OCI-LY1 (cell line): ENCODE results near the gene KDM7A.

ENCODE experiments used
- H2AFZ ChIP-seq: fragments of 200-600 bp; sonication (generic), shearing (Covaris generic); 2 replicates; pipeline ENCODE4 v1.6.0; 2014; ENCODE audit warnings: antibody characterized with exemption, mild to moderate bottlenecking, low read length
- H3F3A ChIP-seq: fragments of 200-600 bp; sonication (generic), shearing (Covaris generic); 2 replicates; pipeline ENCODE4 v1.6.0; 2014; ENCODE audit warnings: mild to moderate bottlenecking, antibody characterized with exemption, low read length, moderate library complexity; ENCODE audit not compliant: insufficient read depth
- H3K27ac ChIP-seq: fragments of 200-600 bp; sonication (generic); 2 replicates; pipeline ENCODE4 v1.5.1; 2014; ENCODE audit warnings: low read length, mixed run types, mild to moderate bottlenecking, low read depth; ENCODE audit not compliant: poor library complexity, severe bottlenecking
- H3K27me3 ChIP-seq: fragments of 200-600 bp; sonication (generic); 2 replicates; pipeline ENCODE4 v1.6.0; 2014; ENCODE audit warnings: antibody characterized with exemption, mild to moderate bottlenecking, low read length, moderate library complexity; ENCODE audit not compliant: insufficient read depth
- H3K36me3 ChIP-seq: fragments of 200-600 bp; sonication (generic); 2 replicates; pipeline ENCODE4 v1.6.1; 2014; ENCODE audit warnings: mild to moderate bottlenecking, antibody characterized with exemption, low read length, moderate library complexity, mixed read lengths; ENCODE audit not compliant: insufficient read depth
- H3K4me1 ChIP-seq: fragments of 200-600 bp; sonication (generic); 2 replicates; pipeline ENCODE4 v1.5.1; 2014; ENCODE audit warnings: mild to moderate bottlenecking, low read length, moderate library complexity; ENCODE audit not compliant: insufficient read depth, severe bottlenecking
- H3K4me2 ChIP-seq: fragments of 200-600 bp; sonication (generic), shearing (Covaris generic); 2 replicates; pipeline ENCODE4 v1.6.1; 2014; ENCODE audit warnings: low read length
- H3K4me3 ChIP-seq: fragments of 200-600 bp; sonication (generic); 2 replicates; pipeline ENCODE4 v1.5.1; 2014; ENCODE audit warnings: low read length, low read depth, mild to moderate bottlenecking, mixed read lengths; ENCODE audit not compliant: poor library complexity, severe bottlenecking
- H3K79me2 ChIP-seq: fragments of 200-600 bp; shearing (Covaris generic); 2 replicates; pipeline ENCODE4 v1.6.1; 2016; ENCODE audit warnings: mixed run types, low read length, mixed read lengths; ENCODE audit not compliant: insufficient read depth
- H3K9ac ChIP-seq: fragments of 200-600 bp; sonication (generic), shearing (Covaris generic); 2 replicates; pipeline ENCODE4 v1.6.1; 2014; ENCODE audit warnings: mild to moderate bottlenecking, low read length, mixed read lengths
- H3K9me2 ChIP-seq: fragments of 200-600 bp; sonication (generic), shearing (Covaris generic); 2 replicates; pipeline ENCODE4 v1.6.1; 2014; ENCODE audit warnings: low read depth, mild to moderate bottlenecking, low read length, mixed read lengths
- H3K9me3 ChIP-seq: fragments of 200-600 bp; shearing (Covaris generic); 2 replicates; pipeline ENCODE4 v1.6.1; 2014; ENCODE audit warnings: low read length, mixed read lengths
- H4K20me1 ChIP-seq: fragments of 200-600 bp; sonication (generic), shearing (Covaris generic); 2 replicates; pipeline ENCODE4 v1.6.0; 2016; ENCODE audit warnings: mild to moderate bottlenecking, low read length; ENCODE audit not compliant: insufficient read depth
- EZH2 ChIP-seq: fragments of 200-600 bp; sonication (generic), shearing (Covaris generic); IDR thresholded peaks from 2 replicates; pipeline ENCODE4 v1.8.0; 2017; ENCODE audit warnings: borderline replicate concordance, mixed run types, mild to moderate bottlenecking, antibody characterized with exemption, low read length, moderate library complexity, mixed read lengths
- TF ChIP-seq, protein P1 (sequence below): fragments of 200-600 bp; sonication (generic), shearing (Covaris generic); IDR thresholded peaks from 2 replicates; pipeline ENCODE4 v1.5.1; 2017; ENCODE audit warnings: mild to moderate bottlenecking, antibody characterized with exemption, low read length, moderate library complexity, mixed read lengths

Gene KDM7A

DNA sequence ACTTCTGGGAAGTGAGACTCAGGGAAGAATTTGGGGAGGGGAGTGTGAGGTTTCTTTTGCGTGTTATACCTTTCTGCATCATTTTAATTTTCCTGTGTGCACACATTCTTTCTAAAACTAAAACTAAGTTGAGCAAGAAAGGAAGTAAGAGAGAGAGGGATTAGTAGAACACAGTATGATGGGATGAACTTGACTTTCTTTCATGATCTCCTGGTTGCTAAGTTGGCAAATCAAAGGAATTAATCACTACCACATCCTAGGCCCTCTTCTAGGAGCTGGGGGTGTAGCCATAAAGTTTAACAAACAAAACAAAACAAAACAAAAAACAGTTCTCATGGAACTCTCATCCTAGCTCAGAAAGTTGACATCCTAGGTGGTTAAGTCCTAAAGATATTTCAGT, 19.1 kb upstream of the KDM7A start:
- Histone ChIP-seq H3K79me2 (no peaks in the 10 kb centered on the region), H3K27ac (no peak overlapping the region), H4K20me1 (no peaks in the 10 kb centered on the region), H3K9me2 (no peaks in the 10 kb centered on the region), H3K9me3 (no peaks in the 10 kb centered on the region), H3F3A (no peaks in the 10 kb centered on the region), H3K4me2 (no peak overlapping the region), H3K27me3 (peaks cover 6% of the 10 kb centered on the region; the same call in 1 of the 2 replicates), H3K4me3 (no peak overlapping the region), H3K4me1 (no peaks in the 10 kb centered on the region), H3K9ac (no peak overlapping the region), H3K36me3 (no peaks in the 10 kb centered on the region), H2AFZ (no peak overlapping the region)
- TF ChIP-seq EZH2, result no peak
- TF ChIP-seq, protein P1, sequence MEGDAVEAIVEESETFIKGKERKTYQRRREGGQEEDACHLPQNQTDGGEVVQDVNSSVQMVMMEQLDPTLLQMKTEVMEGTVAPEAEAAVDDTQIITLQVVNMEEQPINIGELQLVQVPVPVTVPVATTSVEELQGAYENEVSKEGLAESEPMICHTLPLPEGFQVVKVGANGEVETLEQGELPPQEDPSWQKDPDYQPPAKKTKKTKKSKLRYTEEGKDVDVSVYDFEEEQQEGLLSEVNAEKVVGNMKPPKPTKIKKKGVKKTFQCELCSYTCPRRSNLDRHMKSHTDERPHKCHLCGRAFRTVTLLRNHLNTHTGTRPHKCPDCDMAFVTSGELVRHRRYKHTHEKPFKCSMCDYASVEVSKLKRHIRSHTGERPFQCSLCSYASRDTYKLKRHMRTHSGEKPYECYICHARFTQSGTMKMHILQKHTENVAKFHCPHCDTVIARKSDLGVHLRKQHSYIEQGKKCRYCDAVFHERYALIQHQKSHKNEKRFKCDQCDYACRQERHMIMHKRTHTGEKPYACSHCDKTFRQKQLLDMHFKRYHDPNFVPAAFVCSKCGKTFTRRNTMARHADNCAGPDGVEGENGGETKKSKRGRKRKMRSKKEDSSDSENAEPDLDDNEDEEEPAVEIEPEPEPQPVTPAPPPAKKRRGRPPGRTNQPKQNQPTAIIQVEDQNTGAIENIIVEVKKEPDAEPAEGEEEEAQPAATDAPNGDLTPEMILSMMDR, result no peak

- Histone ChIP-seq H4K20me1 (no peaks in the 10 kb centered on the region), H3K9me2 (no peaks in the 10 kb centered on the region), H3K27me3 (peaks cover 14% of the 10 kb centered on the region), H3K4me3 (no peak overlapping the region), H3K27ac (no peak overlapping the region), H3K4me2 (no peak overlapping the region), H2AFZ (no peak overlapping the region), H3K9me3 (no peaks in the 10 kb centered on the region), H3F3A (no peaks in the 10 kb centered on the region), H3K4me1 (no peaks in the 10 kb centered on the region), H3K36me3 (no peaks in the 10 kb centered on the region), H3K79me2 (no peaks in the 10 kb centered on the region), H3K9ac (no peak overlapping the region)
- TF ChIP-seq, protein P1, result no peak
- TF ChIP-seq EZH2, result no peak
These were observed 15.8 kb upstream of the KDM7A start for GRCh38 chr7:140192620-140193019.

- Histone ChIP-seq H4K20me1 (no peaks in the 10 kb centered on the region), H3K36me3 (no peaks in the 10 kb centered on the region), H3F3A (no peaks in the 10 kb centered on the region), H3K4me2 (no peak overlapping the region), H3K9me2 (no peaks in the 10 kb centered on the region), H3K9ac (no peak overlapping the region), H3K27me3 (peaks cover 14% of the 10 kb centered on the region), H3K79me2 (no peaks in the 10 kb centered on the region), H2AFZ (no peak overlapping the region), H3K27ac (no peak overlapping the region), H3K4me3 (no peak overlapping the region), H3K9me3 (no peaks in the 10 kb centered on the region), H3K4me1 (no peaks in the 10 kb centered on the region)
- TF ChIP-seq, protein P1, result no peak
- no peak for TF ChIP-seq EZH2
These were observed 15.4 kb upstream of the KDM7A start for GRCh38 chr7:140192176-140192575.
